ENCODE data around the gene SHOX.
"Not testable (repeated sequence)": the region's sequence is repeated elsewhere in the genome, so short reads cannot be mapped to it uniquely, and the experiment has no call there.

Gene SHOX

DNA sequence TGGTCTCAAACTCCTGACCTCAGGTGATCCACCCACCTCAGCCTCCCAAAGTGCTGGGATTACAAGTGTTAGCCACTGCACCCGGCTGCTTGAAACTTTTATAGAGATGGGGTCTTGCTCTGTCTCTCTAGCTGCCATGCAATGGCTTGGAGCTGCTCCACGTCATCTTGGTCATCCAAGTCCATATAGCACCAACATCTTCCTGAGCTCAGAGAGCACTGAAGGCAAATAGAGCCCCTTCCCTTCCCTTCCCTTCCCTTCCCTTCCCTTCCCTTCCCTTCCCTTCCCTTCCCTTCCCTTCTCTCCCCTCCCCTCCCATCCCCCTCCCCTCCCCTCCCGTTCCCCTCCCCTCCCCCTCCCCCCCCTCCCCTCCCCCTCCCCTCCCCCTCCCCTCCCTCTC is 22.5 kb upstream of the SHOX start:
- not testable (repeated sequence) for H3K4me1 ChIP-seq (ENCODE audit: control insufficient read depth, insufficient read depth, low read length); H3K27ac ChIP-seq (ENCODE audit: low read depth, low read length); H3K27me3 ChIP-seq (ENCODE audit: control insufficient read depth, insufficient read depth, low read length); H3K4me3 ChIP-seq (ENCODE audit: low read length); H3K9ac ChIP-seq (ENCODE audit: low read length); H3K36me3 ChIP-seq (ENCODE audit: control insufficient read depth, insufficient read depth, low read length)

DNA sequence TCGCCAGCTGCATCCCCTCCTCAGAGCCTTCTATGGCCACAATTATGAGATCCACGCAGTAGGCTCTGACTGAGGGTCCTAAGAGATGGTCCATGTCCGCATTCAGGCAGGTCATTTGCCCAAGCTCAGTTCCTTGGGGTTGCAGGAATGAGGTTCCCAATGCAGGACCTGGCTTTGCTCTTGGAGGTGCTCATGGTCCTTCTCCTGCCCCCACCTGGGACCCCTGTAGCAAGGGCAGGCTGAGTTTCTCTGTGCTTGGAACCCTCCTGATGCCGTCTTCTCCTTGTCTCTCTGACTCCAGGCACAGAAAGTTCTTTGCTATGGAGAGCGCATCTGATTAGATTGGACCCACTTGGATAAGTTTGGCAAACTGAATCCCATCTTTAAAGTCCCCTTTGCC is 16.5 kb upstream of the SHOX start:
- Histone ChIP-seq H3K9ac (ENCODE audit: low read length) (no peak overlapping the region), H3K27me3 (ENCODE audit: control insufficient read depth, insufficient read depth, low read length) (peaks cover 7% of the 10 kb centered on the region)

DNA sequence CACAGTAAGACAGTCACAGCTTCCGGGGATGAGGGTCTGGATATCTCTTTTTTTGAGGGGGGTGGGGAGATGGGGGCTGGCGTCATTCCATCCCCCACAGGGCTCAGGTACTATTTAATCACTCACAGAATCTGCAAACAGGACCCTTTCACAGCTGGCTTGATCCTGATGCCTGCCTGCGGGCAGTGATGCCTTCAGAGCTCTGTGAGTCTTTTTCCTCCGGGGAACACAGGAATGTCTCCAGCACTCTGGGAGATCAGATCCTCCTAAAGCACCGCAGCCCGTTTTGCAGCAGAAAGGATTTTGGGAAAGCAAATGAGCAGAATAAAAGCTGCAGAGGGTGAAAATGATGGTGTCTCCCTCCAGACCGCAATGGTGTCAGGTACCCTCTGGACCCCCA is 13.2 kb upstream of the SHOX start:
- Histone ChIP-seq H3K9ac (ENCODE audit: low read length) (no peak overlapping the region), H3K4me3 (ENCODE audit: low read length) (no peak overlapping the region), H3K36me3 (ENCODE audit: control insufficient read depth, insufficient read depth, low read length) (no peaks in the 10 kb centered on the region), H3K27ac (ENCODE audit: low read depth, low read length) (no peak overlapping the region), H3K27me3 (ENCODE audit: control insufficient read depth, insufficient read depth, low read length) (peaks cover 13% of the 10 kb centered on the region), H3K4me1 (ENCODE audit: control insufficient read depth, insufficient read depth, low read length) (no peaks in the 10 kb centered on the region)

More for the DNA sequence above, 16.5 kb upstream of the SHOX start:
- Histone ChIP-seq H3K36me3 (ENCODE audit: control insufficient read depth, insufficient read depth, low read length) (no peaks in the 10 kb centered on the region), H3K27ac (ENCODE audit: low read depth, low read length) (no peak overlapping the region), H3K4me1 (ENCODE audit: control insufficient read depth, insufficient read depth, low read length) (no peaks in the 10 kb centered on the region), H3K4me3 (ENCODE audit: low read length) (no peak overlapping the region)

DNA sequence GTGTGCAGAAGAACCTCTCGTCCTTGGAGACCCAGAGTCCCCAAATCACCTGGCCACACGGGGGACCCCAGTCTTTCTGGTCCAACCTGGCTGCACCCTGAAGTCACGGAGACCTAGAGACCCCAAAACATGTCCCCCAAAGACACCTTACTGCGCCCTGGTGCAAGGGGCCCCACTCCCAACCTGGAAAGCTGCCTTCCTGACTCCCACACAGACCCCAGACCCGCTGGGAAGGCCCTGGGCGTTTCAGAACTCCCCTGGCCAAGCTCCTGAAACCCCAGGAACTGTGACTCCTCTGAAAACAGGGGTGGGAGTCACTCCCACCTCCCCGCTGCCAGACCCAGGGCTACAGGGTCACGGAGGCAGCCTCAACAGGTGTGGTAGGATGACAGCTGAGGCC is 12.7 kb upstream of the SHOX start:
- no peaks in the 10 kb centered on the region for H3K36me3 ChIP-seq (ENCODE audit: control insufficient read depth, insufficient read depth, low read length)
- H3K4me1 ChIP-seq (ENCODE audit: control insufficient read depth, insufficient read depth, low read length), result no peaks in the 10 kb centered on the region
- no peak overlapping the region for H3K27ac ChIP-seq (ENCODE audit: low read depth, low read length)
- peaks cover 13% of the 10 kb centered on the region for H3K27me3 ChIP-seq (ENCODE audit: control insufficient read depth, insufficient read depth, low read length)
- no peak overlapping the region for H3K4me3 ChIP-seq (ENCODE audit: low read length)
- no peak overlapping the region for H3K9ac ChIP-seq (ENCODE audit: low read length)

DNA sequence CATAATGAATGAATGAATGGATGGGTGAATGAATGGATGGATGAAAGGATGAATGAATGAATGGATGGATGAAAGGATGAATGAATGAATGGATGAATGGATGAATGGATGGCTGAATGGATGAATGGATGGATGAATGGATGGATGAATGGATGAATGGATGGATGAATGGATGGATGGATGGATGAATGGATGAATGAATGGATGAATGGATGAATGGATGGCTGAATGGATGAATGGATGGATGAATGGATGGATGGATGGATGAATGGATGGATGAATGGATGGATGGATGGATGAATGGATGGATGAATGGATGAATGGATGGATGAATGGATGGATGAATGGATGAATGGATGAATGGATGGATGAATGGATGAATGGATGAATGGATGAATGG is 12.3 kb upstream of the SHOX start:
- H3K4me3 ChIP-seq (ENCODE audit: low read length); H3K4me1 ChIP-seq (ENCODE audit: control insufficient read depth, insufficient read depth, low read length); H3K36me3 ChIP-seq (ENCODE audit: control insufficient read depth, insufficient read depth, low read length); H3K9ac ChIP-seq (ENCODE audit: low read length); H3K27ac ChIP-seq (ENCODE audit: low read depth, low read length): not testable (repeated sequence)
- H3K27me3 ChIP-seq (ENCODE audit: control insufficient read depth, insufficient read depth, low read length), result peaks cover 13% of the 10 kb centered on the region

DNA sequence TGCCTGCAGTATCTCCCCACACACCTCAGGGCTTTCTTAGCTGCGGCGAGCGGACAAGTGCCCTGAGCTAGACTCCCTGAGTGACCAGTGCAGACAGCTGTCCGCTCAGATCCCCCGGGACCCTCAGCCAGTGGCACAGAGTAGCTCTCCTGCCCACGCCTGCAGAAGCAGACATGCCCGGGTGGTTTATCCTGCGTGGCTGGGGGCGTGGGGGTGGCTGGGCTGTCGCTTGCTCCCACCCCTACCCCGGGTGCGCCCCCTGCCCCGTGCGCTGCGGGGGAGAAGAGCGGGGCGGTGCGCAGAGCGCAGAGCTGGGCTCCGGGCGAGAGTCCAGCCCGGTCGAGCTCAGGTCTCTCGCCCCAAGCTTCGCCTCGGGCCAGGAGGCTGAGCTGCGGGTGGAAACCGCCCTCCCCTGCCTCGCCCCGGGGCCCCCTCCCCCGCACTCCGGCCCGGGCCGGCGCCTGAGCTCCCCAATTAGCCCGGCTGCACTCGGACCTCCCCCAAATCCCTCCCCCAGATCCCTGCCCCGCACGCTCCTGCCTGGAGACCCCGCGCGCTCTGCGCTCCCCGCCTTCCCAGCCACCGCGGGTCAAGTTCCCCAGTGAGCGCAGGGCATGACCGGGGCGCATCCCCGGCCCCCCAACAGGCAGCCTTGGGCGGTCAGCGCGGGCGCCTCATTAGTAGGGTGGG is 11.7 kb upstream of the SHOX start:
- Histone ChIP-seq H3K9ac (ENCODE audit: low read length) (no peak overlapping the region), H3K27ac (ENCODE audit: low read depth, low read length) (no peak overlapping the region), H3K4me1 (ENCODE audit: control insufficient read depth, insufficient read depth, low read length) (no peaks in the 10 kb centered on the region), H3K4me3 (ENCODE audit: low read length) (no peak overlapping the region), H3K36me3 (ENCODE audit: control insufficient read depth, insufficient read depth, low read length) (no peaks in the 10 kb centered on the region), H3K27me3 (ENCODE audit: control insufficient read depth, insufficient read depth, low read length) (peaks cover 13% of the 10 kb centered on the region)

DNA sequence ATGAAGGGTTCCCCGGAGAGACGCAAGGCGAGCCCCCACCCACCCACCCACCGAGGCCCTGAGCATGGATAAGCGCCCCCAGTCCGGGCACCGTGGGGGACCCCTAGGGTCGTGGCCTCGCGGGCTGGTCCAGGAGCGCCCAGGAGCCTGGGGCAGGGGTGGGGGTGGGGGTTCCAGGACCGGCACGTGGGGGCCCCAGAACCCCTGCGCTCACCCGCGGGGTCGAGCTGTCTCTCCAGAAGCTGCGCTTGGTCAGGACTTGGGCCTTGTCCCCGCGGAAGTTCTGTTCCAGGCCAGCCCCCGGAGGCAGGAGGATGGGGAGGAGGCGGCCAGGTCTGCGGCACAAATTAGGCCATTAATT is 11.2 kb upstream of the SHOX start:
- H3K9ac ChIP-seq (ENCODE audit: low read length), result no peak overlapping the region

DNA sequence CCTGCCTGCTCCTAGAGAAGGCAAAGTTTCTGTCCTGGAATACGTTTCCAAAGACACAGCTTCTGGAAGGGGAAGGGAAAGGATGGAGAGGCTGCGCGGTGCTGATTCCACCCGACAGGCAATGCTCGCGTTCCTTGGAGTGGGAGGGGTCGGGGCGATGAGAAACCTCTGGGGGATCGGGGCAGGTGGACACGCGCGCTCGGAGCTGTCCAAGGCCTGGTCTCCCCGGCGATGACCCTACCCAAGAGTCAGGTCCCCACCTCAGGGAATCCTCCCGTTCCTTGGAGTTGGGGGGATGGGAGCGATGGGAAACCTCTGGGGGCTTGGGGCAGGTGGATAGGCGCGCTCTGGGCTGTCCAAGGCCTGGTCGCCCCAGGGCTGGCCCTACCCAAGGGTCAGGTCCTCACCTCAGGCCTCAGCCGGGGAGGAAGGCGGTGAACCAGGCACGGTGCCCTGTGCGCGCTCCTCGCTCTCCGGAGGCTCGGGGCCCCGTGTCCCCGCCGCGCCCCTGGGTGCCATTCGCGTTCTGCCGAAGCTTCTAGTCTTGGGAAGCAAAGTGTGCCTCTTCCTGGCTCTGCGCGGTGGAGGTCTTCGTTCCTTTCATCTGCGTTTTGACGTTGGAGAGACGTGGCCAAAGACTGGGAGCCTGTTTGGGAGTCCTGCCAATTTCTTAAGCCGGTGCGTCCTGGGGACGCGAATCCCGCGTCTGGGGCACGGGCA is 10.6 kb upstream of the SHOX start:
- Histone ChIP-seq H3K4me3 (ENCODE audit: low read length) (no peak overlapping the region), H3K27ac (ENCODE audit: low read depth, low read length) (no peak overlapping the region), H3K36me3 (ENCODE audit: control insufficient read depth, insufficient read depth, low read length) (no peaks in the 10 kb centered on the region), H3K4me1 (ENCODE audit: control insufficient read depth, insufficient read depth, low read length) (no peaks in the 10 kb centered on the region), H3K27me3 (ENCODE audit: control insufficient read depth, insufficient read depth, low read length) (peaks cover 13% of the 10 kb centered on the region), H3K9ac (ENCODE audit: low read length) (no peak overlapping the region)

More for the DNA sequence above, 11.2 kb upstream of the SHOX start:
- Histone ChIP-seq H3K4me3 (ENCODE audit: low read length) (no peak overlapping the region), H3K4me1 (ENCODE audit: control insufficient read depth, insufficient read depth, low read length) (no peaks in the 10 kb centered on the region), H3K36me3 (ENCODE audit: control insufficient read depth, insufficient read depth, low read length) (no peaks in the 10 kb centered on the region), H3K27ac (ENCODE audit: low read depth, low read length) (no peak overlapping the region), H3K27me3 (ENCODE audit: control insufficient read depth, insufficient read depth, low read length) (peaks cover 13% of the 10 kb centered on the region)

DNA sequence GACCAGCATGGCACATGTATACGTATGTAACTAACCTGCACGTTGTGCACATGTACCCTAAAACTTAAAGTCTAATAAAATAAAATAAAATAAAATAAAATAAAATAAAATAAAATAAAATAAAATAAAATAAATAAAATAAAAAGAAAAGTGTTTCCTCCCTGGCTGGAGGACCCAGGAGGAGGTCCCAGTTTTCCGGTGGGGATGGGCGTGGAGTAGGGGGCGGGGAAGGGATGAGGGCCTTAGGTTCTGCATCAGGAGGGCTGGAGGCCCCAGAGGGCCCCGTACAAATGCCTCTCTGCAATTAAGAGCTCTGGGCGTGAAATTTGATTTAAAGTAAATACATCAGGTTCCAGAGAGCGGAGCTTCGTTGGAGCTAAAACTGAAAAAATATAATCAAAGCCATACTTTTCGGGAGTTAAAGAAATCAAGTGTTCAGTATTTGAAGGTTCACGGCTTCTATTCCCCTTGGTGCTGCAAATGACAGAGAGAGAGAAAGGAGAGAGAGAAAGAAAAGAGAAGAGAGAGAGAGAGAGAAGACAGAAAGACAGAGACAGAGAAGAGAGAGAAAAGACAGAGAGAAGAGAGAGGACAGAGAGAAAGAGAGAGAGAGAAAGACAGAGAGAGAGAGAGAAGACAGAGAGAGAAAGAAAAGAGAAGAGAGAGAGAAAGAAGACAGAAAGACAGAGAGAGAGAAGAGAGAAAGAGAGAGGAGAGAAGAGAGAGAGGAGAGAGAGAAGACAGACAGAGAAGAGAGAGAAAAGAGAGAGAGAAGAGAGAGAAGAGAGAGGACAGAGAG is 8.7 kb upstream of the SHOX start:
- Histone ChIP-seq H3K27me3 (ENCODE audit: control insufficient read depth, insufficient read depth, low read length) (peaks cover 13% of the 10 kb centered on the region), H3K27ac (ENCODE audit: low read depth, low read length) (no peak overlapping the region), H3K4me1 (ENCODE audit: control insufficient read depth, insufficient read depth, low read length) (no peaks in the 10 kb centered on the region), H3K9ac (ENCODE audit: low read length) (no peak overlapping the region), H3K36me3 (ENCODE audit: control insufficient read depth, insufficient read depth, low read length) (no peaks in the 10 kb centered on the region), H3K4me3 (ENCODE audit: low read length) (no peak overlapping the region)

DNA sequence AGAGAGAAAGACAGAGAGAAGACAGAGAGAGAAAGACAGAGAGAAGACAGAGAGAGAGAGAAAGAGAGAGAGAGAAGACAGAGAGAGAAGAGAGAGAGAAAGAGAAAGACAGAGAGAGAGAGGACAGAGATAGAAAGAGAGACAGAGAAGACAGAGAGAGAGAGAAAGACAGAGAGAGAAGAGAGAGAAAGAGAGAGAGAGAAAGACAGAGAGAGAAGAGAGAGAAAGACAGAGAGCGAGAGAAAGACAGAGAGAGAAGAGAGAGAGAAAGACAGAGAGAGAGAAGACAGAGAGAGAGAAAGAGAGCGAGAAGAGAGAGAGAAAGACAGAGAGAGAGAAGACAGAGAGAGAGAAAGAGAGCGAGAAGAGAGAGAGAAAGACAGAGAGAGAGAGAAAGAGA is 7.8 kb upstream of the SHOX start:
- not testable (repeated sequence) for H3K4me3 ChIP-seq (ENCODE audit: low read length); H3K4me1 ChIP-seq (ENCODE audit: control insufficient read depth, insufficient read depth, low read length); H3K27ac ChIP-seq (ENCODE audit: low read depth, low read length); H3K36me3 ChIP-seq (ENCODE audit: control insufficient read depth, insufficient read depth, low read length); H3K9ac ChIP-seq (ENCODE audit: low read length)
- H3K27me3 ChIP-seq (ENCODE audit: control insufficient read depth, insufficient read depth, low read length), result peaks cover 11% of the 10 kb centered on the region

DNA sequence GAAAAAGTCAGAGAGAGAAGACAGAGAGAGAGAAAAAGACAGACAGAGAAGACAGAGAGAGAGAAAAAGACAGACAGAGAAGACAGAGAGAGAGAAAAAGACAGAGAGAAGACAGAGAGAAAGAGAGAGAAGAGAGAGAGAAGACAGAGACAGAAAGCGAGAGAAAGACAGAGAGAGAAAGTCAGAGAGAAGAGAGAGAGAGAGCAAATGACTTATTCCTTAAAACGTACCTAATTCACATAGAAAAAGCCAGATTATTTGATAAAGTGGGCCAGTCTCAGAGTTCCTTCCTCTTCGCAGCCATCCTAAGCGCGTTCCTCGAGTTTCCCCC is 7.4 kb upstream of the SHOX start:
- H3K4me3 ChIP-seq (ENCODE audit: low read length), result no peak overlapping the region

DNA sequence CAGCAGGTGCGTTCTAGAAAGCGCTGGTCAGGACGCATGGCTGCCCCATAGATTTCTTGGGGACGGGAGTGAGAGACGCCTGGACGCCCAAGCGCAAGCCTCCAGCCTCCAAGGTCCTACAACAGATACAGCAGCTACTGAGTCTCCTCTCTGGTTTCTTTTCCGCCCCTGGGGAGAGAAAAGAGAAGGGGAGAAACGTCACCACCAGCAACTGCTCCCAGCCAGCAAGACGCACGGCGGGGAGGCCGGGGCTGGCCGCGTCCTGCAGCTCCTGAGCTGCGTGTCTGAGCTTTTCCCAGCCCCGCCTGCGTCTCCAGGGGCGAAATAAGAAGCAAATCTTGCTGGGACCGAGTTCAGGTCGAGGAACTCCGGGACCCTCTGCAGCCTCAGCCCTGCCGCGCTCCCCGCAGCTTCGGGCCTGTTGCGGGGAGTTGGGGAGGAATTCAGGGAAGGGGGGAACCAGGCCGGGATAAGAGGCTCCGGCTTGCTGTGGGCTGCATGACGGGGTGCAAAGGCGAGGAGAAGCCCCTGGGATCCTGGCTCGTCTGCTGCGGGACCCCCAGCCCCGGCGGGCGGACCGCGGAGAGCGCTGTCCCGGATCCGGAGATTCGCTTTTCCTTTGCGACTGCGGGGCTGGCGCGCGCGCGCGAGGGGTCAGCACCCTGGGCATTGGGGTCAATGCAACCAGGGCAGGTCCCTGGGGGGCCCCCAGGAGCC is 6.8 kb upstream of the SHOX start:
- H3K9ac ChIP-seq (ENCODE audit: low read length), result no peak overlapping the region
- no peaks in the 10 kb centered on the region for H3K36me3 ChIP-seq (ENCODE audit: control insufficient read depth, insufficient read depth, low read length)
- H3K4me3 ChIP-seq (ENCODE audit: low read length), result no peak overlapping the region
- no peak overlapping the region for H3K27ac ChIP-seq (ENCODE audit: low read depth, low read length)
- H3K27me3 ChIP-seq (ENCODE audit: control insufficient read depth, insufficient read depth, low read length), result peaks cover 11% of the 10 kb centered on the region
- H3K4me1 ChIP-seq (ENCODE audit: control insufficient read depth, insufficient read depth, low read length), result no peaks in the 10 kb centered on the region

More for the DNA sequence above, 7.4 kb upstream of the SHOX start:
- H3K4me1 ChIP-seq (ENCODE audit: control insufficient read depth, insufficient read depth, low read length), result no peaks in the 10 kb centered on the region
- peaks cover 11% of the 10 kb centered on the region for H3K27me3 ChIP-seq (ENCODE audit: control insufficient read depth, insufficient read depth, low read length)
- H3K36me3 ChIP-seq (ENCODE audit: control insufficient read depth, insufficient read depth, low read length), result no peaks in the 10 kb centered on the region
- H3K27ac ChIP-seq (ENCODE audit: low read depth, low read length), result no peak overlapping the region
- H3K9ac ChIP-seq (ENCODE audit: low read length), result no peak overlapping the region

Data from rectal smooth muscle tissue (tissue), 1 donor.